Muscle of leg (tissue), 11 donors: ENCODE data around the gene PAX4. TPM values are rescaled to one million over a fixed set of nuclear protein-coding genes. Genes with fewer than 3 reads are reported as not detected.

Experiments
- DNase-seq: peaks from one replicate; pipeline ENCODE4 v3.0.0; 2013
- H3K27ac ChIP-seq: one replicate; pipeline ENCODE4 v1.5.1; 2013; ENCODE audit warnings: mild to moderate bottlenecking, low read length, control low read depth
- H3K27me3 ChIP-seq: one replicate; pipeline ENCODE4 v1.6.1; 2013; ENCODE audit warnings: low read length; ENCODE audit not compliant: control insufficient read depth, insufficient read depth
- H3K36me3 ChIP-seq: one replicate; pipeline ENCODE4 v1.6.1; 2013; ENCODE audit warnings: low read length; ENCODE audit not compliant: control insufficient read depth, insufficient read depth
- H3K4me1 ChIP-seq: one replicate; pipeline ENCODE4 v1.6.1; 2013; ENCODE audit warnings: low read length; ENCODE audit not compliant: control insufficient read depth, insufficient read depth
- H3K4me3 ChIP-seq: one replicate; pipeline ENCODE4 v1.5.1; 2013; ENCODE audit warnings: low read length, control low read depth
- H3K9me3 ChIP-seq: replicated peaks from 2 replicates; pipeline ENCODE4 v1.6.1; 2013; ENCODE audit warnings: low read depth, low read length; ENCODE audit not compliant: control insufficient read depth
- whole genome bisulfite sequencing: methylation state at CpG from one replicate; pipeline ENCODE4 v1.1.5; 2013; ENCODE audit warnings: missing lambda C conversion rate; ENCODE audit not compliant: insufficient coverage; 5-methylcytosine and 5-hydroxymethylcytosine counted together
- polyA plus RNA-seq, 8 donors: library from polyadenylated mRNA; unstranded; fragments of 120-200 nt; gene quantifications; one replicate each; pipeline versions ENCODE4 v1.2.1 to v1.2.3, GENCODE V29; 2013; ENCODE audit warnings: inconsistent platforms in 1 of 8, low replicate concordance in 1 of 8; ENCODE audit not compliant: insufficient read length in 8 of 8, insufficient read depth in 1 of 8
- total RNA-seq: library from RNA; stranded (reverse); fragments of 120-200 nt; gene quantifications from one replicate; pipeline ENCODE4 v1.2.4, GENCODE V29; 2013

Gene PAX4
- total and polyA plus RNA-seq, 9 donors, result 0.11 TPM; not detected in 8

DNA sequence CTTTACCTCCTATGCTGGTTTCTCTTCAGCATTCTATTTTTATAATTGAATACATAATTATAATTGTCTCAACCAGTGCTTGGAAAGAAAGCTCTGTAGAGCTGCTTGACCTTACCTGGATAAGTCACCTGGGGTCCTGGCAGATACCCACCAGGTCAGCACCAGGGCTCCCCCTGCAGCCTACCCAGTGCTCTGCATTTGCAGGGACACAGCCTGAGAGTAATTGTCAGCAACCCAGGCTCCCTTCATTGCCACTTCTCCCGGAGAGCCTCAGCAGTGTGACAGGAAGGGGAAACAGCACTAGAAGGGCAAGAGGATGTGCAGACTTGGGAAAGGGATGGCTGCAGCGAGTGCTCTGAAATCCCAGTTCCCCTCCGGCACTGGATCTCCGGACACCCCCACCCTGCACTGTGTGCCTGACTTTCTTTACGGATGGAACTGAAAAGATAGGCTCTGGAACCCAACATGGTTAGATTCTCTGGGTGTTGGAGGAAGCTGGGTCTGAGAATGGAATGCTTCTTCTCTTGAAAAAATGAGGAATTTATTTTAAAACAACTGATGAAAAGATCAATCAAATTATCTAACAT lies 11.4 kb upstream of the PAX4 start:
- DNase-seq, result no peak

DNA sequence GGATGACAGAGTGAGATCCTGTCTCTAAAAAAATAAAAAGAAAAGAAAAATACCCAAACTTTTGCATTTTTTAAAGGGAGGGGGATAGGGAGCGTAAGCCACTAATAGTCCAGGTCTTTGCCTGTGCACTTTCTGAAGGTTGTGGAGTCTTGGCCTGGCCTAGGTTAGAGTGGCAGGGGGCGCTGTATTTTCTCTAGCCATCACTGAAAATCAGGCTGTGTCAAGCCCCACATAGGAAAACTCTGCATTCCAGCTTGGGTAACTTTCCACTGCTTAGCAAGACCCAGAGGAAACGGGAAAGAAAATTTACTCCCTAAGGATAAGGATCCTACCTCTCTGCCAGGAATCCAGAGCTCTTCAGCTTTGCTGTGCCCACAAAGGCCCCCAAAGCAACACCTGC lies 10.5 kb upstream of the PAX4 start:
- Histone ChIP-seq H3K9me3 (no peaks in the 10 kb centered on the region), H3K4me1 (no peaks in the 10 kb centered on the region), H3K27ac (no peak overlapping the region), H3K4me3 (no peak overlapping the region), H3K36me3 (no peaks in the 10 kb centered on the region), H3K27me3 (peaks cover 3% of the 10 kb centered on the region)
- WGBS, result no CpG with 5 or more reads among the region's 3 CpGs
- DNase-seq, result no peak

More for the DNA sequence above, 11.4 kb upstream of the PAX4 start:
- H3K4me1 ChIP-seq, result no peaks in the 10 kb centered on the region
- no peak overlapping the region for H3K27ac ChIP-seq
- H3K9me3 ChIP-seq, result no peaks in the 10 kb centered on the region
- peaks cover 3% of the 10 kb centered on the region for H3K27me3 ChIP-seq
- H3K4me3 ChIP-seq, result no peak overlapping the region
- WGBS, result 0% methylated on average over 1 of the region's 5 CpGs
- H3K36me3 ChIP-seq, result no peaks in the 10 kb centered on the region

DNA sequence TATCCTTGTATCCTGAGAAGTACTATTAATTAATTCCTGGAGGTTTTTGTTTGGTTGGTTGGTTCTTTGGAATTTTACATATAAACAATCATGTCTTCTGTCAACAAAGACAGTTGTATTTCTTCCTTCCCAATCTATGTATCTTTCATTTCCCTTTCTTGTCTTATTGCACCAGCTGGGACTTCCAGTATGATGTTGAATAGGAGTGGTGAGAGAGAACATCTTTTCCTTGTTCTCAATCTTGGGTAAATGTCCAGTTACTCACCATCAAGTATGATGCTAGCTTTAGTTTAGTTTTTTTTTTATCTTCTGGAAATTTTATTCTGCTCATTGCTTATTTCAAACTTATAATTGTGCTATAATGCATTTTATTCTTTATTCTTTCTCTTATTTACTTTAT lies 7.4 kb upstream of the PAX4 start:
- no peak for DNase-seq
- no peaks in the 10 kb centered on the region for H3K36me3 ChIP-seq
- H3K27ac ChIP-seq, result no peak overlapping the region
- H3K4me1 ChIP-seq, result no peaks in the 10 kb centered on the region
- H3K27me3 ChIP-seq, result peaks cover 11% of the 10 kb centered on the region
- no peaks in the 10 kb centered on the region for H3K9me3 ChIP-seq
- no peak overlapping the region for H3K4me3 ChIP-seq

DNA sequence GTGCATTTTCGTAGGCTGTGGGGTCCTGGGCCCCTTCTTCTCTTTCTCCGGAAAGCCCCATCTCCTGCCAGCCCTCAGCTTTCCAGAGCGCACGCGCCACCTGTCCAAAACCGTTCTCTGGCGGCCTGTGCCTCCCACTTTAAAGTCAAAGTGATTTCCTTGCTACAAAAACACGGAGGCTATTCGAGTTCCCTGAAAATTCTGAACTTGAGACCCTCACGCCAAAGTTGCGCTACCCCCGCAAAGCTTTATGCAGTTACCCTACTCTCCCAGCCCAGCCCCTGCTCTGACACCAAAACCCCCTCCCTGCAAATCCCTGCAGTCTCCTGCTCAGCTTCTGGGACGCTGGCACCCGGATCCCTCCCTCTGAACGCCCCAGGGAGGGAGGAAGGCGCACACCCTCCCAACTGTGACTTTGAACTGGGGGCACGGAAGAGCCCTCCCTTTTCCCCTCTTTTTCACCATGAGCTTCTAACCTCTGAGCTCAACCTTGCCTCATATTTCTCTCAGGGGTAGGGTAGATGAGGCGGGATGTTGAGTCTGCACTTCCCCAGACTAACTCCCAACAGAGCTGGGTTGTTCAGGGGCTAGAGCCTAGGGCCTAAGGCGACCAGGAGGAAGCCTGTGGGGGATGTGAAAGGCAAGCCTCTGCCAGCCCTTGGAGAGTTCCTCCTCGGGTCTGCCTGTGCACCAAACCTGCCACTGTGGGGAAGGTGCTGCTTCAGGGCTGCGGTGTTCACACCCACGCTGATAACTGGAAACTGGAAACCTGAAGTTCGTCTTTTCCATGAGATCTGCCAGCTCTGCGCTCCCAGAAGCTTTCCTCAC lies 2.7 kb upstream of the PAX4 start:
- peaks cover 31% of the 10 kb centered on the region for H3K27me3 ChIP-seq
- 2% methylated on average over 19 of the region's 24 CpGs for WGBS
- no peak for DNase-seq

DNA sequence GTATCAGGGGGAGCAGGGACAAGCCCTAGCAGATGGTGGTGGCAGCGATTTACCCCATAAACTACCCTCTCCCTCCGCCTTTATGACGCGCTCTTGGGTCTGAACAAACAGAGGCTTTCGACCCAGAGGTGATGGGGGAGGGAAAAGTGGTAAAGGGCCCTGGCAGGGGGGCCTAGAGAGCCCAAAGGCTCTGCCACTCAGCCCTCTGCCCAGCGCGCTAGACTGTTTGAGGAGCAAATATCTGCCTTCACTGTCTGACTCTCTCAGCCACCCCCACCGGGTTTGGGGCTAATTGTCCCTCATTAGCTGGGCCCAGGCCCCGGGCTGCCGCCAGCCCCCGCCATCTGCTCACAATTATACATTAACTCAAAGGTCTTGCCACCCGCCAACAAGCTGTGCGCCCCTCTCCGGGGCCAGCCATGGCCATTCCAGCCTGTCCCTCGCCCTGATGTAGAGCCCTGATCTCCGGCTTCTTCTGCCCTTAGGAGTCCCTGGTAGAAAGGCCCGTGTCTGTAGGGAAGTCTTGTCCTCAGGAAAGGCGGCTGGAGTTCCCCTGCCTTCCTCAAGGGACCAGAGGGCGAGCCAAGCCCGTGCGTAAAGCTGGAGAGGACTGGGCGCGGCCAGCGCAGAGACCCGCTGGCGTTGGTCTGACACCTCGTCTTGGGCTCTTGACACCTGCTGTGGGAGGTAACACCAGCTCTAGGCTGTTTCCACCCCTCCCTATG lies 1.9 kb upstream of the PAX4 start:
- WGBS, result 1% methylated on average over 17 of the region's 27 CpGs
- DNase-seq, result no peak
- peaks cover 33% of the 10 kb centered on the region for H3K27me3 ChIP-seq

More for the DNA sequence above, 2.7 kb upstream of the PAX4 start:
- Histone ChIP-seq H3K4me1 (no peaks in the 10 kb centered on the region), H3K27ac (no peak overlapping the region), H3K36me3 (no peaks in the 10 kb centered on the region), H3K9me3 (no peaks in the 10 kb centered on the region), H3K4me3 (no peak overlapping the region)

DNA sequence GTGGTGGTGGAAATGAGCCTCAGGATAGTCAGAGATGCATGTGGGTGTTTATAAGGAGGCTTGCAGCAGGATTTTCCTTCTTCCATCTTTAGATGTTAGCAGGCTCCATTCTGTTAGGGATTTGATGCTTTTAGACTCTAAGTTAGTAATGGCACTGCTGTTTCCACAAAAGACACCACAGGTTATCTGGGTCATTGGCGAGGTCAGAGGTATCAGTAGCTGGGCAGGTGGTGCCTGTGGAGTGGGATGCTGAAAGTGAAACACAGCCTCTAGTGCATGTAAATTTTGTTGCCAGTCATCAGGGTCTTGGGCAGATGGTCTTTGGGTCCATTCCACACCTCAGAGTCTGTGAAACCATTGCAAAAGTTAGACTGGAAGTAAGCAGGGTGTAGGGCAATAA lies 833 bp upstream of the PAX4 start:
- WGBS, result 50% methylated on average over 1 of the region's 1 CpG
- H3K27me3 ChIP-seq, result peaks cover 35% of the 10 kb centered on the region

More for the DNA sequence above, 1.9 kb upstream of the PAX4 start:
- no peaks in the 10 kb centered on the region for H3K9me3 ChIP-seq
- no peak overlapping the region for H3K27ac ChIP-seq
- no peaks in the 10 kb centered on the region for H3K36me3 ChIP-seq
- H3K4me1 ChIP-seq, result no peaks in the 10 kb centered on the region
- H3K4me3 ChIP-seq, result no peak overlapping the region

DNA sequence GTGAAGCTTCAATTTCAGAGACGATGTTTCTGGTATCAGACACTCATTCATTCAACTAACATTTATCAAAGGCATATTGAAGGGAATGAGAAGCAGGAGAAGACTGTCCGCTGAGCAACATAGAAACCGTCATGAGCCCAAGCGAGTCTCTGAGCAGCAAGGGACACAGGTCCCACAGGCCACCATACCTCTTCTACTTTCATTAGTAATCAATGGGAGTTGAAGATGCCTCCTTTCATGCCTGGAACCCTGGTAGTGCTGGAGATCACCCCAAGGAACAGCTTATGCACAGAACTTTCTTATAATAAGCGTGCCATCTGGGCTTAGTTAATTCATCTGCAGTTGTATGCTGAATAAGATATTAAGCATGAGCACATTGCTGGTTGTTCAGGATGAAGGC lies 1.2 kb downstream of the PAX4 start:
- no peak overlapping the region for H3K27ac ChIP-seq
- DNase-seq, result no peak
- no peaks in the 10 kb centered on the region for H3K9me3 ChIP-seq
- no peak overlapping the region for H3K4me3 ChIP-seq
- H3K27me3 ChIP-seq, result peaks cover 37% of the 10 kb centered on the region
- H3K36me3 ChIP-seq, result no peaks in the 10 kb centered on the region
- H3K4me1 ChIP-seq, result no peaks in the 10 kb centered on the region
- no CpG with 5 or more reads among the region's 5 CpGs for WGBS

More for the DNA sequence above, 833 bp upstream of the PAX4 start:
- Histone ChIP-seq H3K9me3 (no peaks in the 10 kb centered on the region), H3K36me3 (no peaks in the 10 kb centered on the region), H3K27ac (no peak overlapping the region), H3K4me3 (no peak overlapping the region), H3K4me1 (no peaks in the 10 kb centered on the region)
- no peak for DNase-seq

DNA sequence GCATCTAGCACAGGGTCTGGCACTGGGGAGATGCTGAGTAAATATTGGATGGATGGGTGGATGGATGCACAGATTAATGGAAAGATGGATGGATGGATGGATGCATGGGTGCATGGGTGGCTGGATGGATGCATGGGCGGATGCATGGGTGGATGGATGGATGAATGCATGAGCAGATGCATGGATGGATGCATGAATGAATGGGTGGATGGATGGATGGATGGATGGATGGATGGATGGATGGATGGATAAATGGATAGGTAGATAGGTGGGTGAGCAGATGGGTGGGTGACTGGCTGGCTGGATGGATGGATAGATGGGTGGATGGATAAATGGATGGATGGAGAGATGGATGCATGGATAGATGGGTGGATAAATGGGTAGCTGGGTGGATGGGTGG lies 5.7 kb downstream of the PAX4 start:
- DNase-seq, result no peak
- Histone ChIP-seq H3K9me3 (peaks cover 6% of the 10 kb centered on the region), H3K4me1 (no peaks in the 10 kb centered on the region), H3K36me3 (no peaks in the 10 kb centered on the region), H3K27ac (no peak overlapping the region), H3K4me3 (no peak overlapping the region), H3K27me3 (peaks cover 11% of the 10 kb centered on the region)
- WGBS, result 88% methylated on average over 1 of the region's 1 CpG

DNA sequence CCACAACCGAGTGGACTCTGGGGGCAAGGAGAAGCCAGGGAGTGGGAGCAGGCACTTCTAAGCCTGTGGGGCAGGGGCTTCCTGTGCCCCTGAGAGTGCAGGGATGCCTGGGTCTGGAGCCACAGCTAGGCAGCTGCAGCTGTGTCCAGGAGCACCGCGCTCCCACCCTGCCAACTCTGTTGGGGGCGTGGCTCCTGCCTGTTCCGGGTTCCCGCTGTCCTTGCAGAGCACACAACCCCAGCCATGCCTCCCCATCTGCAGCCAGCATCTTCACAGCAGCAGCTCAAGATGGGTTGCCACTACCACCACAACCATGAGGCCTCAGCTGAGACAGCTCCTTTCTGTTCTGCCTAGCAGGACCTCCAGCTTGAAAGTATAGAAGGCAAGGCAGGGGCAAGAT lies 8.6 kb downstream of the PAX4 start:
- Histone ChIP-seq H3K4me1 (no peaks in the 10 kb centered on the region), H3K36me3 (no peaks in the 10 kb centered on the region), H3K4me3 (no peak overlapping the region), H3K27me3 (peaks cover 2% of the 10 kb centered on the region), H3K9me3 (peaks cover 6% of the 10 kb centered on the region), H3K27ac (no peak overlapping the region)
- WGBS, result 93% methylated on average over 6 of the region's 6 CpGs
- no peak for DNase-seq

DNA sequence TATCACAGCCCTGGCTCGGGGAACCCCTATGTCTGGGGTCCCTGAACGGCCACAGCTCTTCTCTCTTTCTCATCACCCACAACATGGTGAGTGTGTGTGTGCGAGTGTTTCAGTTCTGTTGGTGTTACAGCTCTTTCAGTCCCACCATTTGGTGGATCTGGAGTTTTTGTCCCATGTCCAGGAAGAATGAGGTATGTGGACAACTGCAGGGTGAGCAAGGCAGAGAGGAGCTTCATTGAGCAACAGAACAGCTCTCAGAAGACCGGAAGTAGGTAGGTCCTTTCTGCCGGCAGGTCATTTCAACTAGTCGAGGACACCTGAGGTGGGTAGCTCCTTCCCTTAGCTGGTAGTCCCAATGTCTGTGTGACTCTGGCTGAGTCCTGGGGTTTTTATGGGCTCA lies 9.5 kb downstream of the PAX4 start:
- Histone ChIP-seq H3K36me3 (no peaks in the 10 kb centered on the region), H3K4me1 (no peaks in the 10 kb centered on the region), H3K4me3 (no peak overlapping the region), H3K27ac (no peak overlapping the region), H3K9me3 (peaks cover 6% of the 10 kb centered on the region), H3K27me3 (peaks cover under 1% of the 10 kb centered on the region)
- DNase-seq, result no peak
- 88% methylated on average over 3 of the region's 6 CpGs for WGBS
